ENCODE results near the gene ERC1.

The ERC1 gene

GRCh38 chr12:1463073-1463905, 472.3 kb downstream of the ERC1 start:
- H3K4me2 ChIP-seq: no peak overlapping the region
- no peak for TF ChIP-seq CTCF (conservative IDR thresholded peaks at IDR 0.05; ENCODE audit: low read depth, low read length)
- H3K36me3 ChIP-seq (ENCODE audit: insufficient read depth): no peaks in the 10 kb centered on the region
- H2AFZ ChIP-seq (ENCODE audit: low read depth): no peak overlapping the region
- no peak overlapping the region for H3K27ac ChIP-seq
- peaks cover 10% of the 10 kb centered on the region for H3K4me1 ChIP-seq (ENCODE audit: low read depth, poor library complexity, severe bottlenecking)
- no peaks in the 10 kb centered on the region for H3K27me3 ChIP-seq (ENCODE audit: insufficient read depth, low read depth)
- H3K9ac ChIP-seq: no peak overlapping the region
- H3K4me3 ChIP-seq (IDR thresholded peaks at IDR 0.05; ENCODE audit: insufficient read depth, low read depth, low read length): no peak overlapping the region
- no peaks in the 10 kb centered on the region for H3K79me2 ChIP-seq (ENCODE audit: insufficient read depth, low read depth)
- no peaks in the 10 kb centered on the region for H4K20me1 ChIP-seq (ENCODE audit: insufficient read depth)

- H2AFZ ChIP-seq (ENCODE audit: low read depth): no peak overlapping the region
- H3K27me3 ChIP-seq (ENCODE audit: insufficient read depth, low read depth): no peaks in the 10 kb centered on the region
- no peak overlapping the region for H3K4me2 ChIP-seq
- no peak overlapping the region for H3K27ac ChIP-seq
- no peaks in the 10 kb centered on the region for H3K79me2 ChIP-seq (ENCODE audit: insufficient read depth, low read depth)
- no peaks in the 10 kb centered on the region for H3K36me3 ChIP-seq (ENCODE audit: insufficient read depth)
- no peaks in the 10 kb centered on the region for H4K20me1 ChIP-seq (ENCODE audit: insufficient read depth)
- peaks cover 8% of the 10 kb centered on the region for H3K4me1 ChIP-seq (ENCODE audit: low read depth, poor library complexity, severe bottlenecking)
- H3K4me3 ChIP-seq (IDR thresholded peaks at IDR 0.05; ENCODE audit: insufficient read depth, low read depth, low read length): no peak overlapping the region
- no peak overlapping the region for H3K9ac ChIP-seq
- TF ChIP-seq CTCF (conservative IDR thresholded peaks at IDR 0.05; ENCODE audit: low read depth, low read length): no peak
Observed at GRCh38 chr12:1464925-1465324, 473.9 kb downstream of the ERC1 start.

GRCh38 chr12:1465990-1466389, 475.0 kb downstream of the ERC1 start:
- no peak for TF ChIP-seq CTCF (conservative IDR thresholded peaks at IDR 0.05; ENCODE audit: low read depth, low read length)
- Histone ChIP-seq H4K20me1 (ENCODE audit: insufficient read depth) (no peaks in the 10 kb centered on the region), H3K27ac (no peak overlapping the region)

GRCh38 chr12:1466481-1467154, 475.6 kb downstream of the ERC1 start:
- H3K4me1 ChIP-seq (ENCODE audit: low read depth, poor library complexity, severe bottlenecking): no peaks in the 10 kb centered on the region
- no peaks in the 10 kb centered on the region for H3K79me2 ChIP-seq (ENCODE audit: insufficient read depth, low read depth)
- no peak overlapping the region for H3K9ac ChIP-seq
- H2AFZ ChIP-seq (ENCODE audit: low read depth): no peak overlapping the region
- H3K27me3 ChIP-seq (ENCODE audit: insufficient read depth, low read depth): no peaks in the 10 kb centered on the region
- H3K4me2 ChIP-seq: no peak overlapping the region
- no peaks in the 10 kb centered on the region for H4K20me1 ChIP-seq (ENCODE audit: insufficient read depth)
- H3K4me3 ChIP-seq (IDR thresholded peaks at IDR 0.05; ENCODE audit: insufficient read depth, low read depth, low read length): no peak overlapping the region
- no peak overlapping the region for H3K27ac ChIP-seq
- H3K36me3 ChIP-seq (ENCODE audit: insufficient read depth): no peaks in the 10 kb centered on the region
- no peak for TF ChIP-seq CTCF (conservative IDR thresholded peaks at IDR 0.05; ENCODE audit: low read depth, low read length)

More at GRCh38 chr12:1465990-1466389, 475.0 kb downstream of the ERC1 start:
- Histone ChIP-seq H3K4me3 (IDR thresholded peaks at IDR 0.05; ENCODE audit: insufficient read depth, low read depth, low read length) (no peak overlapping the region), H3K9ac (no peak overlapping the region), H3K79me2 (ENCODE audit: insufficient read depth, low read depth) (no peaks in the 10 kb centered on the region), H3K27me3 (ENCODE audit: insufficient read depth, low read depth) (no peaks in the 10 kb centered on the region), H3K36me3 (ENCODE audit: insufficient read depth) (no peaks in the 10 kb centered on the region), H3K4me2 (no peak overlapping the region), H2AFZ (ENCODE audit: low read depth) (no peak overlapping the region), H3K4me1 (ENCODE audit: low read depth, poor library complexity, severe bottlenecking) (no peaks in the 10 kb centered on the region)
